HG02763 (cell line): ENCODE results near the gene SCN7A.

Experiments
- ATAC-seq: cut with Tn5 transposase; IDR thresholded peaks from one replicate; pipeline ENCODE4 v1.9.1; 2021; ENCODE audit warnings: mild to moderate bottlenecking, moderate library complexity; ENCODE audit not compliant: unreplicated experiment

Gene SCN7A

GRCh38 chr2:166494140-166494624 is at the start of gene SCN7A:
Gene SCN7A (minus strand): TSS chr2:166494249. CDS start chr2:166477696, 16,553 bp downstream.
- ATAC-seq: no peak

GRCh38 chr2:166539340-166540162 is 45.5 kb upstream of the SCN7A start:
- ATAC-seq: peak; percentile 97

GRCh38 chr2:166536111-166536510 is 42.1 kb upstream of the SCN7A start:
- ATAC-seq: no peak

GRCh38 chr2:166521155-166521554 is 27.1 kb upstream of the SCN7A start:
- no peak for ATAC-seq

- ATAC-seq: no peak
These were observed 26.6 kb upstream of the SCN7A start for GRCh38 chr2:166520604-166521003.

- ATAC-seq: no peak
These were observed 25.4 kb upstream of the SCN7A start for GRCh38 chr2:166519391-166519962.

- no peak for ATAC-seq
These were observed 24.8 kb upstream of the SCN7A start for GRCh38 chr2:166518634-166519390.

GRCh38 chr2:166517533-166518061 is 23.5 kb upstream of the SCN7A start:
- ATAC-seq: no peak

- no peak for ATAC-seq
These were observed 22.8 kb upstream of the SCN7A start for GRCh38 chr2:166516712-166517303.

- no peak for ATAC-seq
These were observed 19.9 kb upstream of the SCN7A start for GRCh38 chr2:166513952-166514351.

GRCh38 chr2:166499281-166499680 is 5.2 kb upstream of the SCN7A start:
- no peak for ATAC-seq

- no peak for ATAC-seq
These were observed 2.6 kb downstream of the SCN7A start for GRCh38 chr2:166491461-166491860.

- no peak for ATAC-seq
These were observed 6.9 kb downstream of the SCN7A start for GRCh38 chr2:166487171-166487570.

- no peak for ATAC-seq
These were observed 8.4 kb downstream of the SCN7A start for GRCh38 chr2:166485558-166486178.

- ATAC-seq: no peak
These were observed 21.7 kb downstream of the SCN7A start for GRCh38 chr2:166472332-166472731.

- no peak for ATAC-seq
These were observed 25.7 kb downstream of the SCN7A start for GRCh38 chr2:166468124-166469024.

- ATAC-seq: no peak
These were observed 29.9 kb downstream of the SCN7A start for GRCh38 chr2:166464187-166464586.

GRCh38 chr2:166463640-166464039 is 30.4 kb downstream of the SCN7A start:
- no peak for ATAC-seq

GRCh38 chr2:166458674-166459073 is 35.4 kb downstream of the SCN7A start:
- ATAC-seq: no peak
